Stimulated activated CD8-positive, alpha-beta memory T cell treated with anti-CD3 and anti-CD28 coated beads, Interleukin-12 subunit alpha, Interleukin-12 subunit beta, amount 100 ng/mL, for 24 hours (primary cell): Measurements from ENCODE around the gene KRT17.
"Not testable (repeated sequence)": the region's sequence is repeated elsewhere in the genome, so short reads cannot be mapped to it uniquely, and the experiment has no call there.

ENCODE experiments used
- DNase-seq: peaks from one replicate; pipeline ENCODE4 v3.0.0-alpha.2; 2020; ENCODE audit errors: extremely low read depth

KRT17 gene

GRCh38 chr17:41634639-41635038 is 10.3 kb upstream of the KRT17 start:
- DNase-seq = no peak

GRCh38 chr17:41633556-41634199 is 9.3 kb upstream of the KRT17 start:
- no peak for DNase-seq

- DNase-seq = no peak
Measured at GRCh38 chr17:41632482-41633105, 8.2 kb upstream of the KRT17 start.

- DNase-seq = no peak
Measured at GRCh38 chr17:41631898-41632285, 7.5 kb upstream of the KRT17 start.

GRCh38 chr17:41631025-41631897 is 6.9 kb upstream of the KRT17 start:
- no peak for DNase-seq

DNA sequence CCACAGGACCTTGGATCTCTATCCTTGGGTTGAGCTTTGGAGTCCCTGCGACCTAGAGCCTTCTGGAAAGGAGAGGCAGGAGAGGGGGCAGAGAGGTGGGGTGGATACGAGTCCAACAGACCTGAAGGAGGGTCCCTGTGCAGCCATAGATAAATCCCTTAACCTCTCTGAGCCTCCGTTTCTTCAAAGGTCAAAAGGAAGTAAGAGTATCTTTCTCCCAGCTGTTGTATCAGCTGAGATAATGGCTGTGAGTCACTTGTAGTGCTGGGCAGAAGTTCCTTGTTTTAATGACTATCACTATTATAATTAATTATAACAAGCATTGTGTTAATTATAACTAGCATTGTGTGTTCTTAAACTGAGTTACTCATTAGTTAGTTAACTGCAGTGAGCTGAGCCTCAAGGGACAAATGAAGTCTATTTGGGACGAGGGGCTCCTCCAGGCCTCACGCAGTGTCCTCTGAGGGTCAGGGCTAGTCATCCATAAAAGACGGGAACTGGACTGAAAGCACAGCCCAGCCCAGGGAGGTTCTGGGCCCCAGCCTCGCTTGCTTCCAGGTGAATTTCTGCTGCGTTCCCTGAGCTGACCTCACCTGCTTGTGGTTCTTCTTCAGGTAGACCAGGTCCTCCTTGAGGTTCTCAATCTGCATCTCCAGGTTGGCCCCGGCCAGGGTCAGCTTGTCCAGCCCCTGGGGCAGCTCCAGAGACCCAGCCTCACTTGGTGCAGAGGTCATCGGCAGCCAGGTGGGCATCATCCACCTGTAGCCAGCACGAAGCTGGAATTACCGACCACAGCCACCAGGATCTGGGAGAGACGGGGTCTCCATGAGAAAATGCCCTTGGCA is 5.7 kb upstream of the KRT17 start:
- no peak for DNase-seq

DNA sequence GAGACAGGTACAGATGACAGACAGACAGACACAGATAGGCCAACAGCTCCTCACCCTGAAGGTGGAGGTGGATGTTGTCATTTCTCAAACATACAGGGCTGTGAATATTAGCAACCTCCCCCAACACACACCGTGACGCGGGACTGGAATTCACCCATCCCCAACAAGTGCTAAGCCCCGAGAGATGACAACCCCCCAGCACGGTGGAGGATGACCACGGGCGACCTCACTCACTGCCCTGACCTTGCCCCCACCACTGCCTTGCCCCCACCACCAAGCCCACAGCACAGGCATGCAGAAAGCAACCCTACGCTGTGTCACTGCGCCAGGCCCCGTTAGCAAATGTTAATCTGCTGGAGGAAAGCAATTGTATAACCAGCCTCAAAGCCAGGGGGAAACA is 4.9 kb upstream of the KRT17 start:
- no peak for DNase-seq

DNA sequence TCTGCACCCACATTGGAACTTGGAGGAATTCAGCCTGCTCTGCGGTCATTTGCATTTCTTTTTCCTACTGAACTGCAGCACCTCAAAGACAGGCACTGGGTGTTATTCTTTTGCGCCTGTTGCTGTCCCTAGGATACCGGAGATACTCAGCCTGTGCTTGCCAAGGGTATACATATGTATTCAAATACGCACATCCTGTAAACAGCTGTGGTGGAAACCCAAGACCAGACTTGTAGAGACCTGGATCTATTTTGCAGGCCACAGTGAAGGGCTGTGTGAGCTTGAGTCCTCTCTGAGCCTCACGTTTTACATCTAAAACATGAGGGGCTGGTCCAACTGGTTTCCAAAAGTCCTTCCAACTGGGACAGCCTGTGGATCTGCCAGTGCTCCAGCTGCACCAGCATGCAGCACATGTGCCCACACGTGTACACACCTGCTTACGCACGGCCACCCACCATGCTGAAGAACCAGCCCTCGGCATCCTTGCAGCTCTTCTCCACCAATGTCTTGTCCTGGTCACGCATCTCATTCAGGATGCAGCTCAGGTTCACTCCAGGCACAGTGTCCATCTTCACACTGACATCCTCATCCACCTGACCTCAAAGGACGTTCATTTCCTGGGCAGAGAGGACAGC is 4.4 kb upstream of the KRT17 start:
- DNase-seq = not testable (repeated sequence)

DNA sequence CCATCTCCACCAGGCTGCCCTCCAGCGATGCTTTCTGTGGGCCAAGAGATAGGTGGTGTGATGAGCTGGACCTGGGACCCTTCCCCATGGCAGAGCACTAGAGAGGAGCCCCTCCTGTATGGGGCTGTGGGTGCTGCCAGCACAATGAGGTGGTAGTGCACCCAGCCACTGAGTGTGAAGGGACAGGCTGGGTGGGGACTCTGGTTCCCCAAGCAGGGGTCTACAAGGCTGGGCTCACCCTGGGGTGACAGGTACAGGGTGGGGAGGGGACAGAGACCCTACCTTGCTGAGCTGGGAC is 3.6 kb upstream of the KRT17 start:
- not testable (repeated sequence) for DNase-seq

GRCh38 chr17:41627316-41628072 is 3.1 kb upstream of the KRT17 start:
- DNase-seq = no peak

GRCh38 chr17:41626914-41627295 is 2.5 kb upstream of the KRT17 start:
- DNase-seq = not testable (repeated sequence)

GRCh38 chr17:41626028-41626913 is 1.9 kb upstream of the KRT17 start:
- not testable (repeated sequence) for DNase-seq

DNA sequence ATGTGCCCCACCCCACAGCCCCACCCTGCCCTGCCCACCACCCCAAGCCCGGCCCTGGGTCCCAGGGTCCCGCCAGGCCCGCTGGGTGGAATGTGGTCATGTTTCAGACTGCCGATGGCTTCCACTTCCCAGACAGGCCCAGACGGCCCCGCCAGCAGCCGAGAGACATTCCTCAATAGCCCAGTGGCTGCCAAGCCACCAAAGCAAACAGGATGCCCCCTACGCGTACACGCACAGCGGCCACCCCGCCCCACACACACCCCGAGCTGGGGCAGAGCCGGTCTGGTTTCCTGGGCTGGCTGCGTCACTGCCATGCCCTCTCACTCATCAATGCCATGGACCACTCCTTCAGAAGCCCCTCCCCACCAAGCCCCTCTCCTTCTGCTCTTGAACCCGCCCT is 1.2 kb upstream of the KRT17 start:
- DNase-seq = no peak

GRCh38 chr17:41623184-41623861 is 1.1 kb downstream of the KRT17 start:
- DNase-seq = not testable (repeated sequence)

DNA sequence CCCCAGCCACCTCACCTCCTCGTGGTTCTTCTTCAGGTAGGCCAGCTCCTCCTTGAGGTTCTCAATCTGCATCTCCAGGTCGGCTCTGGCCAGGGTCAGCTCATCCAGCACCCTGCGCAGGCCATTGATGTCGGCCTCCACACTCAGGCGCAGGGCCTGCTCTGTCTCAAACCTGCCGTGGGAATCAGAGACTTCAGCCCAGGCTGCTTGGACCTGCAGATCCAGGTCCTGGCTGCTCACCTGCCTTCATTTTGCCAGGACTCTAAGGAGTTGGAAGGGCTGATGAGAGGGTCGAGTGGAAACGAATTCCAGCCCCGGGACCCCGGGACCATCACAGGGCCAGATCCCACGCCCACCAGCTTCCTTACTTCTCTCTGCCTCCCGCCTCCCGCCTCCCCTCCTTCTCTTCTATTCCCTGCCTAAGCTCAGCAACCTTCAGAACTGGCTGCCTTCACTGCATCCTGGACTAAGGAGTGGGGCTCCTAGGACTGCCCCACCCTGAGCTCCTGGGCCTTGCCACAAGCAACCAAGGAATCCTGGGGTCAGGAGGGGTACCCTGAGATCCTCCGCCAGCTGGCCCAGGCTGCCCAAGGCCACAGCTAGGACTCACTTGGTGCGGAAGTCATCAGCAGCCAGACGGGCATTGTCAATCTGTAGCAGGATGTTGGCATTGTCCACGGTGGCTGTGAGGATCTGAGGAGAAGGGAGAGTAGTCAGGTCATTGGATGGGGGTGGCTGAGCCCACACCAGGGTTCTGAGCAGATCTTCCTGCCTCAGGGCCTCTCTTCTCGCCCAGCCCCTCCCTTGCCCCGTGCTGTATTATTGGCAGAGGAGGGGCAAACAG is 1.8 kb downstream of the KRT17 start:
- not testable (repeated sequence) for DNase-seq

- no peak for DNase-seq
Measured at GRCh38 chr17:41621916-41622315, 2.5 kb downstream of the KRT17 start.

DNA sequence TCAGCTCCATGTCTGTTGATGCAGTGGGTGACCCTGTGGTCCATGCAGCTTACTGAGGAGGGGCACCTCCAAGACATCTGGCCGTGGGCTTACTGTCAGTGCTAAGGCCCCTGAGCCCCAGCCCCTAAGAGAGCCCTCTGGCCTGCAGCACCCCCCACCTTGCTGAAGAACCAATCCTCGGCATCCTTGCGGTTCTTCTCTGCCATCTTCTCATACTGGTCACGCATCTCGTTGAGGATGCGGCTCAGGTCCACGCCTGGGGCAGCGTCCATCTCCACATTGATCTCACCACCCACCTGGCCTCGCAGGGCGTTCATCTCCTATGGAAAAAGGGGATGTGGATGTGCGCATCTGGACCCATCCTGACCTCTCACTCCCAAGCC is 2.9 kb downstream of the KRT17 start:
- DNase-seq = not testable (repeated sequence)
